Measurements from ENCODE around the gene SHANK3.

SHANK3 gene

GRCh38 chr22:50700387-50701075 is 27.9 kb downstream of the SHANK3 start:
- no peak for DNase-seq

GRCh38 chr22:50701076-50701419 is 28.4 kb downstream of the SHANK3 start:
- no peak for DNase-seq

GRCh38 chr22:50701428-50702154 is 29.0 kb downstream of the SHANK3 start:
- no peak for DNase-seq

- DNase-seq = no peak
Observed at GRCh38 chr22:50702261-50702671, 29.6 kb downstream of the SHANK3 start.

GRCh38 chr22:50702821-50703725 is 30.4 kb downstream of the SHANK3 start:
- no peak for DNase-seq

GRCh38 chr22:50703726-50704509 is 31.3 kb downstream of the SHANK3 start:
- DNase-seq = no peak

- DNase-seq = no peak
Observed at GRCh38 chr22:50704510-50705218, 32.0 kb downstream of the SHANK3 start.

GRCh38 chr22:50705219-50705691 is 32.6 kb downstream of the SHANK3 start:
- DNase-seq = peak; percentile 92

GRCh38 chr22:50705851-50706351 is 33.3 kb downstream of the SHANK3 start:
- DNase-seq = no peak

GRCh38 chr22:50706481-50707125 is 34.0 kb downstream of the SHANK3 start:
- no peak for DNase-seq

GRCh38 chr22:50708474-50708873 is 35.9 kb downstream of the SHANK3 start:
- DNase-seq = no peak

- no peak for DNase-seq
Observed at GRCh38 chr22:50708996-50709395, 36.4 kb downstream of the SHANK3 start.

GRCh38 chr22:50710221-50710620 is 37.6 kb downstream of the SHANK3 start:
- no peak for DNase-seq

- DNase-seq = no peak
Observed at GRCh38 chr22:50710886-50711285, 38.3 kb downstream of the SHANK3 start.

- no peak for DNase-seq
Observed at GRCh38 chr22:50711446-50712340, 39.1 kb downstream of the SHANK3 start.

GRCh38 chr22:50712341-50713007 is 39.9 kb downstream of the SHANK3 start:
- DNase-seq = no peak

GRCh38 chr22:50713008-50713385 is 40.4 kb downstream of the SHANK3 start:
- no peak for DNase-seq

- no peak for DNase-seq
Observed at GRCh38 chr22:50713571-50714056, 41.0 kb downstream of the SHANK3 start.

- DNase-seq = no peak
Observed at GRCh38 chr22:50714150-50714549, 41.5 kb downstream of the SHANK3 start.

Data from islet precursor cell (in vitro differentiated cells).